ENCODE data around the gene ETNK1. TPM values are rescaled to one million over a fixed set of nuclear protein-coding genes. Genes with fewer than 3 reads are reported as not detected.
A peak's percentile ranks its signal among the peaks of the same experiment; 100 is the strongest.

The ETNK1 gene
- total RNA-seq, 1 experiment from 2014 or later, result 124 TPM

GRCh38 chr12:22656831-22657230, 31.9 kb downstream of the ETNK1 start:
- CTCF ChIA-PET, result no interaction called here
- H3K27me3 Mint-ChIP-seq (ENCODE audit: unreplicated experiment), result no peaks in the 10 kb centered on the region
- peaks cover 47% of the 10 kb centered on the region for H3K4me1 Mint-ChIP-seq (ENCODE audit: low read depth, unreplicated experiment)
- H3K9me3 Mint-ChIP-seq (ENCODE audit: low read depth, unreplicated experiment), result no peaks in the 10 kb centered on the region
- BruUV-seq (replicated peaks), result no TSS peak
- peaks cover 24% of the 10 kb centered on the region for H3K36me3 Mint-ChIP-seq (ENCODE audit: insufficient read depth, unreplicated experiment)
- H3K27ac Mint-ChIP-seq (ENCODE audit: unreplicated experiment), result peak overlapping the region; percentile 24
- H3K4me3 Mint-ChIP-seq (ENCODE audit: low read depth, unreplicated experiment), result no peak overlapping the region
- TF ChIP-seq CTCF (IDR thresholded peaks at IDR 0.05; ENCODE audit: unreplicated experiment), result no peak
- DNase-seq, result no peak
- intact Hi-C loops (cut with micrococcal nuclease; ENCODE audit: unreplicated experiment), result no loop called here

- CTCF ChIA-PET, result interaction anchor here (0.6 kb wide), 2 partner anchors 70 to 579 kb away, joined by 3 to 4 read pairs; no protein-coding TSS in a partner anchor
- Mint-ChIP-seq H3K4me1 (ENCODE audit: low read depth, unreplicated experiment) (peaks cover 44% of the 10 kb centered on the region), H3K4me3 (ENCODE audit: low read depth, unreplicated experiment) (no peak overlapping the region), H3K27ac (ENCODE audit: unreplicated experiment) (peak overlapping the region; percentile 26), H3K27me3 (ENCODE audit: unreplicated experiment) (no peaks in the 10 kb centered on the region), H3K36me3 (ENCODE audit: insufficient read depth, unreplicated experiment) (peaks cover 24% of the 10 kb centered on the region), H3K9me3 (ENCODE audit: low read depth, unreplicated experiment) (no peaks in the 10 kb centered on the region)
- no TSS peak for BruUV-seq (replicated peaks)
- no peak for DNase-seq
- intact Hi-C loops (cut with micrococcal nuclease; ENCODE audit: unreplicated experiment), result no loop called here
- no peak for TF ChIP-seq CTCF (IDR thresholded peaks at IDR 0.05; ENCODE audit: unreplicated experiment)
Measured at GRCh38 chr12:22657538-22657937, 32.6 kb downstream of the ETNK1 start.

- CTCF ChIA-PET, result interaction anchor here (0.6 kb wide), 1 partner anchor 70 kb away, joined by 4 read pairs; no protein-coding TSS in a partner anchor
- no peak overlapping the region for H3K4me3 Mint-ChIP-seq (ENCODE audit: low read depth, unreplicated experiment)
- H3K27ac Mint-ChIP-seq (ENCODE audit: unreplicated experiment), result peak overlapping the region; percentile 26
- no peaks in the 10 kb centered on the region for H3K27me3 Mint-ChIP-seq (ENCODE audit: unreplicated experiment)
- intact Hi-C loops (cut with micrococcal nuclease; ENCODE audit: unreplicated experiment), result no loop called here
- H3K4me1 Mint-ChIP-seq (ENCODE audit: low read depth, unreplicated experiment), result peaks cover 37% of the 10 kb centered on the region
- no TSS peak for BruUV-seq (replicated peaks)
- no peak for TF ChIP-seq CTCF (IDR thresholded peaks at IDR 0.05; ENCODE audit: unreplicated experiment)
- no peak for DNase-seq
- H3K9me3 Mint-ChIP-seq (ENCODE audit: low read depth, unreplicated experiment), result no peaks in the 10 kb centered on the region
- peaks cover 26% of the 10 kb centered on the region for H3K36me3 Mint-ChIP-seq (ENCODE audit: insufficient read depth, unreplicated experiment)
Measured at GRCh38 chr12:22658214-22658613, 33.2 kb downstream of the ETNK1 start.

GRCh38 chr12:22662356-22662755, 37.4 kb downstream of the ETNK1 start:
- intact Hi-C loops (cut with micrococcal nuclease; ENCODE audit: unreplicated experiment), result loop anchor here (10.0 kb wide), 1 partner anchor 598 kb away; no protein-coding TSS in a partner anchor
- no peaks in the 10 kb centered on the region for H3K9me3 Mint-ChIP-seq (ENCODE audit: low read depth, unreplicated experiment)

More at GRCh38 chr12:22662356-22662755, 37.4 kb downstream of the ETNK1 start:
- CTCF ChIA-PET, result interaction anchor here (0.6 kb wide), 1 partner anchor 91 kb away, joined by 3 read pairs; no protein-coding TSS in a partner anchor
- no peak for TF ChIP-seq CTCF (IDR thresholded peaks at IDR 0.05; ENCODE audit: unreplicated experiment)
- Mint-ChIP-seq H3K27ac (ENCODE audit: unreplicated experiment) (no peak overlapping the region), H3K27me3 (ENCODE audit: unreplicated experiment) (no peaks in the 10 kb centered on the region), H3K4me1 (ENCODE audit: low read depth, unreplicated experiment) (peaks cover 19% of the 10 kb centered on the region), H3K4me3 (ENCODE audit: low read depth, unreplicated experiment) (no peak overlapping the region), H3K36me3 (ENCODE audit: insufficient read depth, unreplicated experiment) (peaks cover 23% of the 10 kb centered on the region)
- DNase-seq, result no peak
- no TSS peak for BruUV-seq (replicated peaks)

Data from Calu3 (cell line).